CD4-positive, alpha-beta T cell treated with Interleukin-15 for 1 hour (primary cell): Measurements from ENCODE around the gene LHFPL2.

Source experiments
- DNase-seq: peaks from one replicate; pipeline ENCODE4 v3.0.0-alpha.2; 2020

The LHFPL2 gene

DNA sequence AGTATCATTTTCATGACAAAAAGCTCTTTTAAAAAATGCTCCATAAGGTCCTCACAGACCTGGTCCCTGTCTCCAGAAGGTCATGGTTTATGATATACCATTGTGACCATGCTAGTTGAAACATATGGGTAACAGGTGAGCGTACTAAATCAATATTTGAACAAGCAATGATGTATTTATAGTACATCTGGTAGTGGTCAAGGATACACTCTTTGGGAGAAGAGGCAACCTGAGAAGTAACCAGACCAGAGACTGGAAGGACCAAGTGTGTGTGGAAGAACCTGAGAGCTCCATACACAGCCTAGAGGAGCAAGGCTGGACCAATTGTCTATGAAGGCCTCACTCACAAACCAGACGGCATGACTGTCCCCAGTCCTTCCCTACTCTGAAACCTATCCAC is 55.1 kb downstream of the LHFPL2 start:
- DNase-seq, result no peak

DNA sequence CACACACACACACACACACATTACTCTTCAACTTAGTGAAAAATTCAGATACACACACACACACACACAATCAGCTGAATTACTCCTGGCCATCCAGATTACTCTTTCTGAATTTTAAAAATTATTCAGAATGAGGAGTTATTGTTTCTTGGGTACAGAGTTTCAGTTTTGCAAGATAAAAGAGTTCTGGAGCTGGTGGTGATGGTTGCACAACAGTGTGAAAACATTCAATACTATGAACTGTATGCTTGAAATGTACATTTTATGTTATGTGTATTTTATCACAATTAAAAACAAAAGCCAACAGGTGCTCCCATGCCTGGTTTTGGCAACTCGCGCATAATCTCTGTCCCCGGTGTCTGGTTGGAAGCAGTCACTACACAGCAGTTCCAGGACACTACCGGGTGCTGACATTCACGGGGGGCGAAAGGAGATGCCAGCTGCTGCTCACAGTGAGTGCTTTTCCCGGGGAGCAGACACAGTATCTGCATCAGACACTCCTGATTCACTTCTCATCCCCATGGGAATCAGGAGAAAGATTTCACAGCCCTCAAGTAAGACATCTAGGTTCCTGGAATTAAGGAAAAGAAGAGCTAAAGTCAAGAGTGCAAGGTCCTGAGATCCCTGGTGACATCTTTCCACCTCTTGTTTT is 55.7 kb downstream of the LHFPL2 start:
- no peak for DNase-seq

DNA sequence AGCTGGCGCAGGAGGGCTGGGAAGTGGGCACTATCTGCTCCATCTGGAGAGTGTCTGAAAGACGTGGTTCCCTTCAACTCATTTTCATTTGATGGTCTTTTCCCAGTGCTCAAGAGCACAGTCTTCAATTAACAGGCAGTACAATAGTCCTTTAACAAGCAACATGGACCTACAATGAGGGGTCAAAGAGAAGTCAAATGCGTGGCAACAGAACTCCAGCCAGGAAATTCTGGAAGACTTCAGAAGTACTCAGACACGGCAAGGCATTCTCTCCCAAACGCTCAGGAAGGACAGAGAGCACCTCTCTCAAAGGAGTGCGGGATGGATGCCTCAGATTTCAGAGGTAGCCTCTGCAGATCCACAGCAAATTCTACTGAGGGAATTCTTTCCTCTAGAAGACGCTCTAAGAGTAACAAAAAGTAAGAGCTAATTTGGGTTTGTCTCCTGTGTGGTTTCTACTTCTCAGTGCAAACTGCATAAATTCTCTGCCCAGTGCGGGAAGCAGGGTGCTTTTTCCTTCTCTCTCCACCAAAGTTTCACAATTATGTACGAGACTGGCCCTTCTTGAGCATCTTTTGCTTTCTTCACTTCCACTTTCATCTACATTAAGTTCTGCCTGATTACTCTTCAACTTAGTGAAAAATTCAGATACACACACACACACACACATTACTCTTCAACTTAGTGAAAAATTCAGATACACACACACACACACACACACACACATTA is 56.4 kb downstream of the LHFPL2 start:
- no peak for DNase-seq

DNA sequence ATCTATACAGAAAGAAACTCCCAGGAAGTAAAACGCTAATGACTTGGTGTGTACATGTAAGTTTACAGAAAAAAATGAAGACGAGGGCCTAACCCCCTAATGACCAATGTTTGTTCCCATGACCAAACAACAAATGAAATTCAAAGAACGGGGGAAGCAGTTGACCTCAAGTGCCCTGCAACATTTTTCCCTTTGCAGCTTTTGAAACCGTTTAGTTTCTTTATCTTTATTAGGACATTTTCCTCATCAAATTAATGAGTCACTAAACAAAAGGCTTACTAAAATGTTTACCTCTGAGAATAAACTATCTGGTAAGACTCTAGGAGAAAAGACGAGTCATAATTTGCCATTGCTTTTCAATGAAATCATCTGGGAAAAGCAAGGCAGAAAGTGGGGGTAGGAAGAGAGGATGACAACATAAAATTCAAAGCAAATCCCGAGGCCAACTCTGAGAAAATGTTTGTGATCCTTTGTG is 57.4 kb downstream of the LHFPL2 start:
- no peak for DNase-seq

DNA sequence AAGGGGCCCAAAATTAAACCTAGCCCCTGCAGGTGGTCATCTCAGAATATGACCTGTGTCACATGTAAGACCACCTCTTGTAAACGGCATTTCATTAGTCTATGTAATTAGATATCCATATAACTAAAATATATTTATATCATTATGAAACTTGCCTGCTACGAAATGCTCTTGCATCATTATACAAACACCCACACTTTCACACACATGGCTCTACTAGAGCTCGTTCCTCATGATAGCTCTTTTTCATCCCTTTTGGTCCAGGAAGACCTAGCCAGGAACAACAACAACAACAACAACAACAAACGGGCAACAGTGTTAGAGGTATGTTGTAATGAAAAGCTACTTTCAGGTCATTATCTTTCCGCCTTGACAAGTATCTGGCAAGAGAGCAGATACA is 58.6 kb downstream of the LHFPL2 start:
- no peak for DNase-seq

DNA sequence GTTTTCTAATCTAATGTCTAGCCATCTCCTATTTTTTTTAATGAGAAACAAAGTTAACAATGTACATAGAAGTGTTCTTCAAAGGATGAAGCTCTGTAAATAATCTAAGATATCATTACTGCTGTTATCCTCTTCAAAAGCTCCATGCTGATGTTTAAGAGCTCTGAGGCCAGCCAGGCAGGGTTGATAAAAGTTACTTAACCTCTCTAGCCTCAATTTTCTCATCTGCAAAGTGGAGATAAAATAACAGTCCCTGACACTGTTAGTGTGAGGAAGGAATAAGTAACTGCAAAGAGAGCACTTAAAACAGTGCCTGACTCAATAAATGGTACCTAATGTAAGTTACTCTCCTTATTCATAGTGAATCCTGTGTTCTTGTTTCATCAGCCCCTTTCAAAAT is 60.1 kb downstream of the LHFPL2 start:
- DNase-seq, result no peak

DNA sequence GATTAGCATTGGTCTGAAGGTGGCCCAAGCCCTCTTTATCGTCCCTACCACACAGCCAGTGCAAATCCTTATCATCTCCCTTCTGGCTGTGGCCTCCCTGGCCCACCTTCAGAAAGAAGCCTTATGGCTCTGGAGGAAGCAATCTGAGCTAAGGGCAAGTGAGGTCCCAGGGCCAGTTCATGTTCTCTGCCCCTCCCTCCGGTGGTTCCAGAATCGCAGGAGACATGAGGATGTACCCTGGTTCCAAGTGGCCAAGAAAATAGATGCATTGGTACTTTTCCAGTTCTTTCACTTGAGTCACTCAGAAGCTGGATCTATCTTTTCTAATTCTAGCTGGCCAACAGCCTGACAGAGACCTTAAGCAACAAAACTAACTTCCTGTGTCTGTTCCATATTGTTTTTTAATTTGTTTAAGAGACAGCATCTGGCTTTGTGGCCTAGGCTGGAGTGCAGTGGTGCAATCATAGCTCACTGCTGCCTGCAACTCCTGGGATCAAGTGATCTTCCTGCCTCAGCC is 60.7 kb downstream of the LHFPL2 start:
- no peak for DNase-seq

DNA sequence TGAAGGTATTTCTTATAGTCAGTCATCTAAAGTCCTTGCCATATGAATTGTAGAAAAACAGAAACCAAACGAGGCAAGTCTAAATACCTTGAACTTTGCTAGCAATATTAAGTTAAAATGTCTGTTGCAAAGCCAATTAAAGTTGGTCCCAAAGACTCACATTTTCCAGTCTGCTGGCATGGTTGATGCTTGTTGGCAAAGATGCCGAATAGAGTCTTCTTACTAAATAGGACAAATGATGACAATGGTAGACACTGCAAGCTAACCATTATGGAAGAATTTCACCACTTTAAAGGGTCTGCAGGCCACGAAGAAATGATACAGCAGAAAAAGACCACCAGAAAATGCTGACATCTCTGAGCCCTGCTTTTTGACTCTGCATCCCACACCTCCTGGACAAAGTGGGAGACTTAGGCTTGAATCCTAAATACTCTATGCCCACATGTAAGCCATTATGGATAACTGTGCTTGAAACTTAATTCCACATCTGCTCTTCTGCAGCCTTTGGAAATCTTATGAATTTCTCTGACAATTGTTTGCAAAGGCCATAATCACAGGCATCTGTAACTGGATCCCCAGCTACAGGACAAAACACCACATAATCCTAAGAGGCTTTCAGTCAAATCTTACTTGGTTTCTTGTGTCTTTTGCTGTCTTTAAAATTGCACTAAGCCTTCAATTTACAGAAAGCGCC is 61.3 kb downstream of the LHFPL2 start:
- DNase-seq, result no peak

DNA sequence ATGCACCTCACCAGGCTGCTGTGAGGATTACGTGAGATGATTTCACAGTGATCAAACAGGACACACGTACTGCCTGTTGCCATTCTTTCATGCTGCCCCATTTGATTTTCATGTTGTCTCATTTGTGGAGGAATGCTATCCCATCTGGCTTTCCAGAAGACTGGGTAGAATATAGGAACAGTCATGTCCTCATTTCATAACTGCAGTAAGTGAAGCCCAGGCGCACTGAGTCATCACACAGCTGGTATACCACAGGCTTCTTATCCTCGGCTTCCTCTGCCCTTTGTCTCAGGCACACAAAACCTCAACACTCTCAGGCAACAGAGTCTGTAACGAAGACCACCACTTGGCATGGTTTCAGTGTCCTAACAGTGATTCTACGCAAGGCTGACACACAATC is 62.3 kb downstream of the LHFPL2 start:
- DNase-seq, result peak; percentile 21

DNA sequence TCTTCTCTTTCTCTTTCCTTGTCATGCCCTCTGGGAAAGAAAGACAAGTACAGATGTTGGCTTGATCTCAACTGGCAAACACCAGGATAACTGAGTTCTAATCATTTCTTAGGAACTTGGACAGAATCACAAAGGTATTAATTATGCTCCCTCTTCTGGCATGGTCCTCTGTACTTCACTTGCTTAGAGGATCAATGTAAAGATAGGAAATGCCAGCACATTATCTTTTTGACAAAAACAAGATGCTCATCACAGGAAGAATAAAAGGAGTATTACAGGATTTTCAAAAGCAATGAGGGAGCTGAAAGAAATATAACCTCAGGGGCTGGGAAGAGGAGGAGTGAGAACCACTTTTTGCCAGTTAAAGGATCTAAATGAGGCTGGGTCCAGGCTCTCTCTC is 70.6 kb downstream of the LHFPL2 start:
- DNase-seq, result no peak

DNA sequence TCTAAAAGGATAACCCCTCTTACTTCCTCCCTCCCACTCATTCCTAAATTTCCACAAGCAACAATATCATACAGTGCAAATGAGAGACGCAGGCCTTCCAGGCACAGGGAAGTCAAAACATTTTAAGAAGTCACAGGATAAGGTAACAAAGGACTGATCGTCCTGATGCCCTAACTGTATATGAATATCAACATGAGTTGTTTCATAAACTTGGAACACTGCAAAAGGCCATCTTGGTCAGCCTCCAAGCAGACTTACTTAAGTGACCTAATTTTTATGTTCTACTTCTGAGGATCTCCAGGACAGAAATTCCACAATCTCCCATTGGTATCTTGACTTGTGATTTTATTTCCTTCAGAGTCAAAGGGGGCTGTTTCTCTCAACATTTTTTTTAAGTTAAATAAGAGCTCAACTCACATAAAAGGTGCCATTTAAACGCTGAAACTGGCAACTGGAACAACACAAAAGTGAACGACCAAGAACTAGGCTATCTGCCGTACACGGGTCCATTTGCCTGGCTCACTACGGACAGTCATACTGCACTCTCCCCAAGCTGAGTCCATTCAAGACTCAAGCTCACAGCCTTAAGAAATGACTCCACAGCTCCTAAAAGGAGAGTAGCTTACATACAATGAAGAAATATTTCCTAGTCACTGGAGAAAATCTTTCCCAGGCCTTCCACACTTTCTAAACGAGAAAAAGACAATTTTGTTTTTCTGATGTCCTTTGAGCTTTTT is 71.3 kb downstream of the LHFPL2 start:
- DNase-seq, result no peak

DNA sequence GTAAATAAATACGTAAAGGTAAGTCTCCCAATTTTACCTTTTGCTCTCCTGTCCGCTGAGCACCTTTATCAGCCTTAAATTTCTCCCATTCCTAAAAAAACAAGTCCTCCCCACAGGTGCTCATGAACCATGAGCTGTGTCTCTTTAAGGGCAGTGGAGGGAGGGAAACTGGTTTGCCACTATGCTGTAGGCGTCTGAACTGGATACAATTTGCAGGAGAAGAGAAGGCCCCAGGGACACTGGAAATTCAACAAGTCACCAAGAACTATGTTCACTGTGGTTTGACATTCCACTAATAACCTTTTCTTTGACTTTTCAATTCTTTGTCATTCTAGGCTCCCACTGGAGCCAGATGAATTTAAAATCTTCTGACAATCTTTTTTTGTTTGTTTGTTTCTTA is 72.2 kb downstream of the LHFPL2 start:
- no peak for DNase-seq

DNA sequence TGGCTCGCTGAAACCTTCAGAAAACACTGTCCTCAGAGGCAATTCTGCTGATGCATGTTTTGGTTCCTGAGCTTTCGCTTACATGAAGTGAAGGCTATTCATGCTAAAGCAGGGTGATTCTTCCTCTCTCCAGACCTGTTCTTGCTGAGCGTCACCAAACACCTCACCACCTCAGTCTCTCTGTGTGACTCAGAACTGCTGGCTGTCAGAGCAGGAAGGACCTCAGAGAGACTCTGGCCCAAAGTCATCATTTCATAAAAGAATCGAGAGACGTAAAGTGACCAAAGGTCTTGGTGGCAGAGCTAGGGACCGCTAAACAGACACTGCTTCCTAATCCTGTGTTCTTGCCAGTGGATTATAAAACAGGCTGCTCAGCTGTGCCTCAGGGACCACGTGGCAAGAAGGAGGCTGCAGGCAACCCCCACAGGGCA is 73.8 kb downstream of the LHFPL2 start:
- no peak for DNase-seq

DNA sequence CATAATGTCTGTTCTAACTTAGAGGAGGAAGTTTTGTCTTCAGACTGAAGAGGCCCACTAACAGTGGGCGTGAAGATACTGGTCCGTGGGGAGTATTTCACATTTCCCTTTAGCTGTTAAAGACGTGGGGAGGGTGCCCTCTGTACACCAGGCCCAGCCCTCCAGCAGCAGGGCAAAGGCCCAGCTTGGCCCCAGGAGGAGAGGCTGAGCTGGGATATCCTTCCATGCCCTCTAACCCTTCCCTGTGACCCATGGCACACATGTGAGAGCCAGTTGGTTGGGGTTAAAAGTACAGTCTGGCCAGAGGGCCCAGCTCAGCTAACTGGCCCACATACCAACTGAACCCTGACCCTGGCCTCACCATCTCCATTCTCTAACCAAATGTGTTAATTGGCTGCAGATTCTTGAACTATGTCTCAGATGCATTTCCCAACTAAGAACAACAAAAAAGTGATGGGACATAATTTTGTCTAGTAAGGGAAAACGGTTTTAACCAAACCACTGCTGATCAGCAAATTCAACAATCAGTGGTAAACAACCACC is 74.4 kb downstream of the LHFPL2 start:
- no peak for DNase-seq

DNA sequence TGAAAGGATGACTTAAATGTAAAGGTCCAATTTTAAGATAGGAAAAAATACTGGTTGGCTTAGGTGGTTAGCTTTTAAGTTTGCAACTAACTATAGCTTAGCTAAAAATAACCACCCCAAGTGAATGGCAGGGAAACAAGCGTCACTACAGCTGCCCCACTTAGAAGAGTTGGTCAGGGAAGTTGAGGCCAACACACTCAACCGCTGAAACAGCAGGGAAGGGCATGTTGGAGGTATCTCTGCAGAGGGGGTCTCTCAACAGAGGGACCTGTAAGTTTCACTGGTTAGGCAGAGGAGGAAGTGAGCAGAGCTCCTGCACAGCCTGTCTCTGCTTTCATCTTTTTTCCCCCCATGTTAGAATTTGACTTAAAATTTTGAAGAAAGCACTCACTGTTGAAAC is 75.3 kb downstream of the LHFPL2 start:
- no peak for DNase-seq

DNA sequence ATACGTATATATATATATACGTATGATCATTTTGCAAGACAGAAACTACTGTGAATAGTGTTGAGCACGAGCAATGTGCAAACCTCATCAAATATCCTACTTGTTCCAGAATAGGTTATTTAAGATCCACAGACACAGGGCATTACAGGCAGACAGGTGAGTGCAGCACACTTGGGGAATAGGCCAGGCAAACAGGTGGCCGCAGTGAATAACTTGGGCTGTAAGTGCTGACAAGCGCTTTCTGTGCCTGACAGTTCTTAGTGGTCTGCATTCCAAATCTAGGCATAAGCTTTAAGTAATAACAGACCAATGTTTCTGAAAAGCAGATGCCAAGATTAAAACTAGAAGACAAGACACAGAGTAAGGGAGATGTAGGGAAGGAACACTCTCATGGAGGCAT is 77.9 kb downstream of the LHFPL2 start:
- no peak for DNase-seq

DNA sequence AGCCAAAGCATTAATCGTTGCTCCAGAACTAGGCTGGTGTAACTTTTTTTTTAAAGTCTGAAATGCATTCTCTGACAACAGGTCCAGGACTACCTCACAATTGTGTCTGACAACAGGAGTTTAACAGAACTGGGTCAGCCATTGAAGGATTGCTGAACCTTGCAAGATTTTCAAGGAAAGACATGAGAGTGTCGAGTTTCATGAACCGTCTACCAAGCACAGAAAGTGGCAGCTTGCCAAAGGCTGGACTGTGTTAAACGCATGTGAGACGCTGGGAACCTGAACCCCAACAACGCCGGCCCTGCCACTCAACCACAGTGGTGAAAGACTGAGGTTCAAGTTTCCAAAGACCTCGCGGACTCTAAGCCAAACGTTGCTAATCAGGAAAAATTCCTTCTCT is 79.1 kb downstream of the LHFPL2 start:
- no peak for DNase-seq

DNA sequence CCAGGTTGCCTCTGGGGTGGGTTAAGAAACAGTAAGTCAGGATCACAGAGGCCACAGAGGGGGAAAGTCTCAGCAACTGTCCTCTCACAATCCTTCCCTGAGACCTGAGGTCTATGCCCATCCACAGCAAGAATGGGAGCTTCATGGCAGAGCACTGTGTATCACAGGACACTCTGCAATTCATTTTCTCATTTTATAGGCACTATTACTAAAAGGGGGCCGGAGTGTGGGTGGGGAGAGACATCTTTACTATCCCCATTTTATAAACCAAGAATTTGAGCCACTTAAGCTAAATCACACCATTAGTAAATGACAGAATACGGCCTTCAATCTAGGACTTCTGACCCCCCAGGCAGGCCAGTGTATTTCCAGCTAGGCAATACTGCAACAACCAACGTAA is 79.9 kb downstream of the LHFPL2 start:
- DNase-seq, result no peak

DNA sequence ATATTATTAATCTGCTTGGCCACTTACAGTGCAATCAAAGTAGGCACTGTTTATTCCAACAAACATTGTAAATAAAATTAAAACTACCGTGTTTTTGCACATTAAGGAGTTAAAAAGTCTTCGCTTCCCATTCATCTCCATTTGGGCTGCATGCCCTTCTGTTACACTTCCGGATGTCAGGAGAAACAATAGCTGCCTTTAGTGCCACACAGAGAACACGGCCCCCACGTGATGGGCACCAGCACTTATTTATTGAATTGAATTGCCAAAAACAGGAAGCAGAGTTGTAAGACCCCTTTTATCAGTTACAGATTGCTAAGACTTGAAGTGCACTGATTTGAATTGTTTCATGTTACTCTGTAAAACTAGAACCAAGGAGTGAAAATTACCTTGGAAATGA is 80.4 kb downstream of the LHFPL2 start:
- DNase-seq, result no peak

DNA sequence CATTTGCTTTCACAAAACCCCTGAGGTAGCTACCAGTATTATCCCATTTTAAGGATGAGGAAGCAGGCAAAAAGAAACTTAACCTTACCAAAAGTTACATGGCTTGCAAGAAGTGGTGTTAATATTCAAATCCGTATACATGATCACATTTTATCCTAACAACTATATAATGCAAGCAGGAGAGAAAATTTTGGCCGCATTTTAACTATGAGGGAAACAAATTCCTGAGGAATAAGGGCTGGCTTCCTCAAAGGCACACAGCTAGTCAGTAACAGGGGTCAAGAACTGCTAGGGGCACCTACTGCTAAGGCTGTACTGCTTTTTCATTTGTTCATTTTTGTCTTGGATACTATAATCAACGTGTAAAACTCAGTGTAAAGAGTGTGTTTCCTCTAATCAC is 81.0 kb downstream of the LHFPL2 start:
- no peak for DNase-seq

DNA sequence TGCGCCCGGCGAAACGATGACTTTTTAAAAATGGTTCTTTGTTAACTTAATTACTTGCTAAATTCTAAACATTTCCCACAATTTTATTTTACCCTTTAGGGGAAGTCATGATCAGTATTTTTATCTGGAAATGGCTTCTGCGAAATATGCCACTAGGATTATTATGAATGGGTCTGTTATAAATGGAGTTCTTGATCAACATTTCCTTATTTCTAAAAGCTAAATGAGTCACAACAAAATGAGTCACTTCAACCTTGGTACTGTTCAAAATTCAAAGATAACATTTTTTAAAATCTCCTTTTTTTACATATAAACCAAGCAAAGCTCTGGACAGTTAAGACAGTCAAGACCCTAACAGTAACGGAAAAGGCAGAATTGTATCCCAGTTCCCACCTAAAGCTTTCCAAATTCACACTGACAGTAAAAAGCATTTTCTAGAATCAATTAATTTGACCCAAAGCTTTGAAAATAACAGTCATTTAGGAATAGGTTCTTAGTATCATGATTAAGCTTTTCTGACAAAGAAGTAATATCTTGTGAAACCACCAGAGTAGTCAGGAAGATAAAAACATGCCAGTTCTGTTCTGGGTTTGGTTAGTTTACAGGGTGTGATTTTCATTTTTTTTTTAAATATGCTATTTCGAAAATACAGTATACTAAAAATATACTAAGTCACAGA is 81.7 kb downstream of the LHFPL2 start:
- no peak for DNase-seq

DNA sequence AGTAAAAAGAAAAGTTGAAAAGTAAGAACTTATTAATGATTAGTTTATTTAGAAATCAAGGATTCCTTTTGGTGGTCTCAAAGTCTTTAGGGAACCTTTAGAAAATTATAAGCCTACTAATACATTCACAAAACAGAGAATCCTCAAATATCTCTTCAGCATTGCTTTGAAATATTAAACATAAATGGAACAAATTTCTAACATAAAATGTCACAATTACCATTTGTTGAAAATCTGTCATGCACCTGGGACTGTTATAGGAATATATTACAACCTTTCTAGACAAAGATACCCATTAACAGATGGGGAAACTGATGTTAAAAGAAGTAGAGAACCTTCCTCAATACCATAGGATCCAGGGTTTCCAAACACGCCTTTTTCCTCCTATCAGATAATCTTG is 83.2 kb downstream of the LHFPL2 start:
- DNase-seq, result no peak
